ENCODE data around the gene STN1.

The STN1 gene

DNA sequence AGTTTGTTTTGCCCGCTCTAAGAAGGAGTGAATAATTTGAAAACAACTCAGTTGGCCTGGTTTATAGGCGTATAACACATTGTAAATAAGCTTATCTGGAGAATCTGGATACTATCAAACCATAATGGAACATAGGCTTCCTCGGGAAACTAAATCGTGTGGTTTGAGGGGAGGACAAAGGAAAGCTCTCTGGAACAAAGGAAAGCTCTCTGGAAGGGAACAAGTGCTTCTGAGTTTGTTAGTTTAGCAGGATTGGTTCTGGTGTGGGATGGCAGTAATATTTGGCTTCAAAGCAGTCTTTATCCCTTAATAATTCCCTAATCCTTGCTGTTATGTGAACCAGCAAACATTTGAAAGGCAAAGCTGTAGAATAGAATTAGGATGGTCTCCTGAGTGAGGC is 34.0 kb upstream of the STN1 start:
- in situ Hi-C loops (cut with MboI; ENCODE audit: low pct_unique_long_range_greater_than_20kb, low sequenced_read_pairs, unreplicated experiment): no loop called here
- no peak for DNase-seq (ENCODE audit: low spot score)
- no peak for TF ChIP-seq CTCF (IDR thresholded peaks at IDR 0.05; ENCODE audit: extremely low read depth, insufficient read depth, missing control alignments)

DNA sequence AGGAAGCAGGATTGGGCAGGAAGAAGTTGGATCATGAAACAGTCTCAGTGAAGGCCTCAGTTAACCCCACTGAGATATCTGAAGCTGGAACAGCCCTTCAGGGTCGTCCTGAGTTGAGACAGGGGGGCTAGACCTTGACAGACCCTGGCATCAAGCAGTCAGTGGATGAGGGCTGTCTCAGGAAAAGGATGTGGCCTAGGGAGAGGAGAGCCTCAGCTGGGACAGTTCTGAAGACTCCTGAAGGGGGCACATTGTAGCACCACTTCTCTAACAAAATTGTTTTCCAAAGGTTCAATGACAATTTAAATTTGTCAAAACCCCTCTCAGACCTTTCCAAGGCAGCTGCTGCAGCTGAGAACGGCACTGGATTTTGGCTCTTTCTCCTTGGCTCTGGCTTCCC is 33.2 kb upstream of the STN1 start:
- DNase-seq (ENCODE audit: low spot score): no peak
- in situ Hi-C loops (cut with MboI; ENCODE audit: low pct_unique_long_range_greater_than_20kb, low sequenced_read_pairs, unreplicated experiment): no loop called here
- TF ChIP-seq CTCF (IDR thresholded peaks at IDR 0.05; ENCODE audit: extremely low read depth, insufficient read depth, missing control alignments): no peak

DNA sequence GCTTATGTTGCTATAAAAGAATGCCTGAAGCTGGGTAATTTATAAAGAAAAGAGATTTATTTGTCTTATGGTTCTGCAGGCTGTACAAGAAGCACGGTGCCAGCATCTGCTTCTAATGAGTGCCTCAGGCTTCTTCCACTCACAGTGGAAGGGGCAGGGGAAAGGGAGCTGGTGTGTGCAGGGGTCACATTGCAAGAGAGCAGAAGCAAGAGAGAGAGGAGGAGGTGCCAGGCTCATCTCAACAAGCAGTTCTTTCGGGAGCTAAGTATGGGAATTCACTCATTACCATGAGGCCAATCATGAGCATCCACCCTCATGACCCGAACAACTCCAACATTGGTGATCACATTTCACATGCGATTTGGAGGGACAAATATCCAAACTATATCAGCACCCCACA is 31.7 kb upstream of the STN1 start:
- in situ Hi-C loops (cut with MboI; ENCODE audit: low pct_unique_long_range_greater_than_20kb, low sequenced_read_pairs, unreplicated experiment): no loop called here
- DNase-seq (ENCODE audit: low spot score): no peak
- no peak for TF ChIP-seq CTCF (IDR thresholded peaks at IDR 0.05; ENCODE audit: extremely low read depth, insufficient read depth, missing control alignments)

GRCh38 chr10:103947799-103948516 is 30.0 kb upstream of the STN1 start:
- DNase-seq (ENCODE audit: low spot score): no peak
- in situ Hi-C loops (cut with MboI; ENCODE audit: low pct_unique_long_range_greater_than_20kb, low sequenced_read_pairs, unreplicated experiment): no loop called here
- TF ChIP-seq CTCF (IDR thresholded peaks at IDR 0.05; ENCODE audit: extremely low read depth, insufficient read depth, missing control alignments): no peak

DNA sequence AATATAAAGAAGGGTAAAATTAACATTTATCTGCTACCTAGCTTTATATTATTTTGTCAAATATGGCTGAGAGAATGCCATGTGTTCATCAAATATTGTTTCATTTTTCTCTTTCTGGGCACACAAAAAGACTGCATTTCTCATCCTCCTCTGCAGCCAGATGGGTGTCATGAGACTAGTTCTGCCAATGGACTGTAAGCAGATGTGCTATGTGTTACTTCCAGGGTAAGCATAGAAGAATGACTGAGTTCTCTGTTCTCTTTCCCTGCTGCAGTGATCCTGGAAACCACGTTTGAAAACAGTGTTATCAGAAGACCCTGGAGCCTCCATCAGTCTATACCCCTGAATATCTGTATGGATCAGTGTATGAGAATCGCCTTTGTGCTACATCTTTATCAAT is 24.9 kb upstream of the STN1 start:
- no peak for DNase-seq (ENCODE audit: low spot score)
- in situ Hi-C loops (cut with MboI; ENCODE audit: low pct_unique_long_range_greater_than_20kb, low sequenced_read_pairs, unreplicated experiment): no loop called here
- TF ChIP-seq CTCF (IDR thresholded peaks at IDR 0.05; ENCODE audit: extremely low read depth, insufficient read depth, missing control alignments): no peak

- TF ChIP-seq CTCF (IDR thresholded peaks at IDR 0.05; ENCODE audit: extremely low read depth, insufficient read depth, missing control alignments): no peak
- in situ Hi-C loops (cut with MboI; ENCODE audit: low pct_unique_long_range_greater_than_20kb, low sequenced_read_pairs, unreplicated experiment): no loop called here
- no peak for DNase-seq (ENCODE audit: low spot score)
Observed at GRCh38 chr10:103941801-103942200, 23.8 kb upstream of the STN1 start.

All from GM13977 (cell line).